Effector memory CD8-positive, alpha-beta T cell (primary cell): ENCODE measurements around the gene KCNT1.

Experiments used
- ATAC-seq: fragments of 150-1000 bp; cut with Tn5 transposase; replicated peaks from 2 replicates; pipeline ENCODE4 v1.10.0; 2021; ENCODE audit warnings: mild to moderate bottlenecking, moderate library complexity
- DNase-seq, 3 experiments: peaks; one replicate each; pipeline ENCODE4 v3.0.0; 2021
- H3K27ac Mint-ChIP-seq, 2 donors: one replicate each; pipeline ENCODE4 v1.8.0; 2022; ENCODE audit warnings: mild to moderate bottlenecking in 2 of 2, mixed read lengths in 2 of 2, moderate library complexity in 2 of 2
- H3K27me3 Mint-ChIP-seq, 2 donors: one replicate each; pipeline ENCODE4 v1.8.0; 2022; ENCODE audit warnings: mixed read lengths in 2 of 2
- H3K36me3 Mint-ChIP-seq: one replicate; pipeline ENCODE4 v1.8.0; 2022; ENCODE audit warnings: mild to moderate bottlenecking, moderate library complexity, mixed read lengths; ENCODE audit not compliant: insufficient read depth
- H3K4me1 Mint-ChIP-seq, 2 donors: one replicate each; pipeline ENCODE4 v1.8.0; 2022; ENCODE audit warnings: low read depth in 2 of 2, mixed read lengths in 2 of 2
- H3K4me3 Mint-ChIP-seq, 2 donors: one replicate each; pipeline ENCODE4 v1.8.0; 2022; ENCODE audit warnings: mild to moderate bottlenecking in 2 of 2, mixed read lengths in 2 of 2, moderate library complexity in 2 of 2
- H3K9me3 Mint-ChIP-seq, 2 donors: one replicate each; pipeline ENCODE4 v1.8.0; 2022; ENCODE audit warnings: mixed read lengths in 2 of 2

The KCNT1 gene

GRCh38 chr9:135768516-135769218, 66.7 kb downstream of the KCNT1 start:
- ATAC-seq, result no peak
- Mint-ChIP-seq H3K36me3 (peaks cover 3% of the 10 kb centered on the region), H3K27me3 (no peaks in the 10 kb centered on the region), H3K27ac (no peak overlapping the region), H3K4me3 (no peak overlapping the region), H3K4me1 (no peaks in the 10 kb centered on the region), H3K9me3 (no peaks in the 10 kb centered on the region)
- no peak for DNase-seq

GRCh38 chr9:135769489-135770202, 67.7 kb downstream of the KCNT1 start:
- Mint-ChIP-seq H3K36me3 (peaks cover 3% of the 10 kb centered on the region), H3K27ac (peak overlapping the region in 1 of 2 donors; percentile 11), H3K9me3 (no peaks in the 10 kb centered on the region), H3K4me1 (no peaks in the 10 kb centered on the region), H3K4me3 (no peak overlapping the region), H3K27me3 (no peaks in the 10 kb centered on the region)
- no peak for ATAC-seq
- DNase-seq, result no peak

GRCh38 chr9:135770203-135770535, 68.2 kb downstream of the KCNT1 start:
- Mint-ChIP-seq H3K4me1 (no peaks in the 10 kb centered on the region), H3K27ac (no peak overlapping the region), H3K36me3 (peaks cover 3% of the 10 kb centered on the region), H3K27me3 (no peaks in the 10 kb centered on the region), H3K9me3 (no peaks in the 10 kb centered on the region), H3K4me3 (no peak overlapping the region)
- ATAC-seq, result peak; percentile 86
- peak in 1 of 3 experiments; percentile 6 for DNase-seq

GRCh38 chr9:135770771-135771170, 68.8 kb downstream of the KCNT1 start:
- H3K9me3 Mint-ChIP-seq, result no peaks in the 10 kb centered on the region
- ATAC-seq (no peak), DNase-seq (no peak)
- H3K27ac Mint-ChIP-seq, result no peak overlapping the region
- H3K27me3 Mint-ChIP-seq, result no peaks in the 10 kb centered on the region
- no peak overlapping the region for H3K4me3 Mint-ChIP-seq
- H3K4me1 Mint-ChIP-seq, result peaks cover 0 to 3% of the 10 kb centered on the region in 2 donors
- peaks cover 3% of the 10 kb centered on the region for H3K36me3 Mint-ChIP-seq

- H3K36me3 Mint-ChIP-seq, result peaks cover 3% of the 10 kb centered on the region
- H3K9me3 Mint-ChIP-seq, result no peaks in the 10 kb centered on the region
- DNase-seq (no peak), ATAC-seq (no peak)
- H3K4me1 Mint-ChIP-seq, result peaks cover 0 to 5% of the 10 kb centered on the region in 2 donors
- H3K4me3 Mint-ChIP-seq, result no peak overlapping the region
- H3K27ac Mint-ChIP-seq, result no peak overlapping the region
- H3K27me3 Mint-ChIP-seq, result no peaks in the 10 kb centered on the region
These were observed 69.5 kb downstream of the KCNT1 start for GRCh38 chr9:135771401-135772051.

- no peaks in the 10 kb centered on the region for H3K9me3 Mint-ChIP-seq
- peaks cover 0 to 8% of the 10 kb centered on the region in 2 donors for H3K4me1 Mint-ChIP-seq
- H3K27ac Mint-ChIP-seq, result no peak overlapping the region
- no peak for DNase-seq
- H3K36me3 Mint-ChIP-seq, result peaks cover 6% of the 10 kb centered on the region
- no peaks in the 10 kb centered on the region for H3K27me3 Mint-ChIP-seq
- no peak overlapping the region for H3K4me3 Mint-ChIP-seq
- ATAC-seq, result no peak
These were observed 70.2 kb downstream of the KCNT1 start for GRCh38 chr9:135772056-135772646.

GRCh38 chr9:135772702-135773493, 70.9 kb downstream of the KCNT1 start:
- Mint-ChIP-seq H3K27ac (no peak overlapping the region), H3K4me1 (peaks cover 0 to 9% of the 10 kb centered on the region in 2 donors), H3K9me3 (no peaks in the 10 kb centered on the region), H3K36me3 (peaks cover 6% of the 10 kb centered on the region), H3K27me3 (no peaks in the 10 kb centered on the region), H3K4me3 (no peak overlapping the region)
- no peak for ATAC-seq
- no peak for DNase-seq

- H3K27me3 Mint-ChIP-seq, result no peaks in the 10 kb centered on the region
- H3K27ac Mint-ChIP-seq, result no peak overlapping the region
- H3K9me3 Mint-ChIP-seq, result no peaks in the 10 kb centered on the region
- ATAC-seq (no peak), DNase-seq (no peak)
- peaks cover 6% of the 10 kb centered on the region for H3K36me3 Mint-ChIP-seq
- H3K4me1 Mint-ChIP-seq, result peaks cover 0 to 11% of the 10 kb centered on the region in 2 donors
- no peak overlapping the region for H3K4me3 Mint-ChIP-seq
These were observed 71.7 kb downstream of the KCNT1 start for GRCh38 chr9:135773530-135774238.

GRCh38 chr9:135774239-135774747, 72.3 kb downstream of the KCNT1 start:
- H3K4me3 Mint-ChIP-seq, result no peak overlapping the region
- no peak overlapping the region for H3K27ac Mint-ChIP-seq
- no peak for ATAC-seq
- no peaks in the 10 kb centered on the region for H3K9me3 Mint-ChIP-seq
- H3K27me3 Mint-ChIP-seq, result peaks cover 0 to 3% of the 10 kb centered on the region in 2 donors
- DNase-seq, result no peak
- H3K36me3 Mint-ChIP-seq, result peaks cover 6% of the 10 kb centered on the region
- H3K4me1 Mint-ChIP-seq, result peaks cover 0 to 11% of the 10 kb centered on the region in 2 donors

GRCh38 chr9:135774794-135775525, 73.0 kb downstream of the KCNT1 start:
- Mint-ChIP-seq H3K27ac (no peak overlapping the region), H3K27me3 (peaks cover 0 to 10% of the 10 kb centered on the region in 2 donors), H3K4me3 (no peak overlapping the region), H3K36me3 (peaks cover 6% of the 10 kb centered on the region), H3K9me3 (no peaks in the 10 kb centered on the region), H3K4me1 (peaks cover 0 to 11% of the 10 kb centered on the region in 2 donors)
- ATAC-seq (no peak), DNase-seq (no peak)

GRCh38 chr9:135775911-135776310, 73.9 kb downstream of the KCNT1 start:
- Mint-ChIP-seq H3K27ac (no peak overlapping the region), H3K36me3 (peaks cover 6% of the 10 kb centered on the region), H3K4me1 (peaks cover 0 to 11% of the 10 kb centered on the region in 2 donors), H3K4me3 (no peak overlapping the region), H3K27me3 (peaks cover 0 to 15% of the 10 kb centered on the region in 2 donors), H3K9me3 (no peaks in the 10 kb centered on the region)
- ATAC-seq (no peak), DNase-seq (no peak)
